PC-9 (cell line): ENCODE results near the gene ABTB2. TPM values are rescaled to one million over a fixed set of nuclear protein-coding genes. Genes with fewer than 3 reads are reported as not detected.
"Not testable (repeated sequence)": the region's sequence is repeated elsewhere in the genome, so short reads cannot be mapped to it uniquely, and the experiment has no call there.

Experiments
- BruUV-seq: library from RNA; stranded (reverse); fragments of 400-500 nt; replicated peaks from 2 replicates; lab custom pipeline; 2021; lab: Mats Ljungman, UMichigan
- CTCF ChIA-PET: fragments of 300-600 bp; sonication (Branson Sonifier 250); formaldehyde crosslinking; loops from one replicate; lab custom pipeline; 2022; ENCODE audit warnings: antibody characterized with exemption; lab: Charles Lee
- POLR2A ChIA-PET: fragments of 300-600 bp; sonication (Branson Sonifier 250); formaldehyde crosslinking; loops from one replicate; lab custom pipeline; 2022; ENCODE audit warnings: antibody characterized with exemption; ENCODE audit not compliant: unreplicated experiment; lab: Charles Lee
- DNase-seq, 2 experiments: peaks; one replicate each; pipeline versions ENCODE4 v3.0.0 to v3.0.0-alpha.2; 2015 to 2022; ENCODE audit warnings: mixed read lengths in 1 of 2
- H2AFZ ChIP-seq: fragments of 200-600 bp; sonication (generic); 2 replicates; pipeline ENCODE4 v1.8.1; 2017; ENCODE audit warnings: antibody characterized with exemption
- H3F3A ChIP-seq: fragments of 200-600 bp; sonication (generic); 2 replicates; pipeline ENCODE4 v1.8.1; 2017; ENCODE audit warnings: antibody characterized with exemption, mild to moderate bottlenecking, low read depth; ENCODE audit not compliant: insufficient read depth
- H3K27ac ChIP-seq: fragments of 200-600 bp; sonication (generic); 2 replicates; pipeline ENCODE4 v1.6.1; 2016; ENCODE audit warnings: mixed run types
- H3K27me3 ChIP-seq: fragments of 200-600 bp; sonication (generic); 2 replicates; pipeline ENCODE4 v1.6.1; 2016; ENCODE audit warnings: low read depth, mixed run types; ENCODE audit not compliant: insufficient read depth
- H3K36me3 ChIP-seq: fragments of 200-600 bp; sonication (generic); 2 replicates; pipeline ENCODE4 v1.6.1; 2016; ENCODE audit warnings: low read depth, mixed run types
- H3K4me1 ChIP-seq: fragments of 200-600 bp; sonication (generic); replicated peaks from 2 replicates; pipeline ENCODE4 v1.6.1; 2016; ENCODE audit warnings: mixed run types; ENCODE audit not compliant: insufficient read depth
- H3K4me2 ChIP-seq: fragments of 200-600 bp; sonication (generic); 2 replicates; pipeline ENCODE4 v1.6.1; 2017; ENCODE audit warnings: mixed run types
- H3K4me3 ChIP-seq: fragments of 200-600 bp; sonication (generic); 2 replicates; pipeline ENCODE4 v1.6.1; 2016; ENCODE audit warnings: mixed run types
- H3K79me2 ChIP-seq: fragments of 200-600 bp; sonication (generic); 2 replicates; pipeline ENCODE4 v1.6.1; 2017; ENCODE audit warnings: low read depth, mixed run types
- H3K9me2 ChIP-seq: fragments of 200-600 bp; sonication (generic); 2 replicates; pipeline ENCODE4 v1.8.1; 2017; ENCODE audit warnings: mild to moderate bottlenecking; ENCODE audit not compliant: insufficient read depth
- H3K9me3 ChIP-seq: fragments of 200-600 bp; sonication (generic); 2 replicates; pipeline ENCODE4 v1.8.1; 2016; ENCODE audit warnings: low read depth; ENCODE audit not compliant: insufficient read depth
- H4K20me1 ChIP-seq: fragments of 200-600 bp; sonication (generic); 2 replicates; pipeline ENCODE4 v1.8.1; 2017; ENCODE audit not compliant: insufficient read depth
- CTCF ChIP-seq: fragments of 200-600 bp; sonication (generic); conservative IDR thresholded peaks from 2 replicates; pipeline ENCODE4 v1.6.1; 2017; ENCODE audit warnings: mixed run types, antibody characterized with exemption, mild to moderate bottlenecking, moderate library complexity
- EZH2 ChIP-seq: fragments of 200-600 bp; sonication (generic); IDR thresholded peaks from 2 replicates; pipeline ENCODE4 v1.8.0; 2017; ENCODE audit warnings: antibody characterized with exemption, low read depth
- intact Hi-C: fragments of 100-400 bp; cut with micrococcal nuclease; formaldehyde crosslinking; loops from one replicate; pipeline ENCODE4 v1.10.0; 2022; ENCODE audit not compliant: unreplicated experiment
- total RNA-seq: library from RNA; stranded (reverse); gene quantifications from 2 replicates; pipeline ENCODE4 v1.2.3, GENCODE V29; 2021

The ABTB2 gene
- total RNA-seq, 1 experiment from 2014 or later, result 12.9 TPM

DNA sequence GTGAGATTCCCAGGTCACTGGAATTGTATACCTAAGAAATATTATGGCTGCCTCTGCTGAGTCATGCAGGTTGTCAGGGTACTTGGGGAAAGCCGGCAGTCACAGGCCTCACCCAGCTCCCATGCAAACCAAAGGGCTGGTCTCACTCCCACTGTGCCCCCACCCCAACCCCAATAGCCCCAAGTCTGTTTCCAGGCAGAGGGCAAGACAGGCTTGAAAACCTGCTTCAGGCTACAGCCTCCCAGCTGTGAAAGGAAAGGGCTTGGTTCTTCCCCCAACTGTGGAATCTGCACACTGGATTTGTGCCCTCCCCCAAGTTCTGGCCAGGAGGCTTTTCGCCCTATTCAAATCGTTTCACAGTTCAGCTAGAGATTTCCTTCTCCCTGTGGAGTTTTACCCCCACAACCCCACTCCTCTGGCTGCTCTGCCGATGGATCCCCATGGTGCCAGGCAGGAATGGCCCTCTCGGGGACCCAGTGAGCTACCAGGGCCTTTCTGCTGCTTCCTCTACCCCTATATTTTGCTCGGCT, 37.0 kb upstream of the ABTB2 start:
- no peak for TF ChIP-seq CTCF
- no peak for TF ChIP-seq EZH2
- no peak overlapping the region for H3K4me3 ChIP-seq
- ChIA-PET CTCF (no interaction called here), POLR2A (no interaction called here)
- H3K27me3 ChIP-seq, result no peaks in the 10 kb centered on the region
- H3K9me3 ChIP-seq, result peaks cover 4% of the 10 kb centered on the region; the same call in 1 of the 2 replicates
- BruUV-seq, result TSS peak; percentile 54
- H3K4me1 ChIP-seq, result peaks cover 33% of the 10 kb centered on the region
- 0 out of 2 replicates have a peak overlapping the region, but pooled peaks have one; percentile 13 for H3K27ac ChIP-seq
- no peaks in the 10 kb centered on the region for H3K36me3 ChIP-seq
- peaks cover 13% of the 10 kb centered on the region for H3F3A ChIP-seq
- DNase-seq, result peak in 1 of 2 experiments; percentile 67
- H4K20me1 ChIP-seq, result no peaks in the 10 kb centered on the region
- intact Hi-C loops, result loop anchor here (5.0 kb wide), 1 partner anchor 42 kb away; the partner anchor contains the start of gene CAT
- no peaks in the 10 kb centered on the region for H3K9me2 ChIP-seq
- H3K79me2 ChIP-seq, result no peaks in the 10 kb centered on the region
- H3K4me2 ChIP-seq, result 0 out of 2 replicates have a peak overlapping the region, but pooled peaks have one; percentile 9
- H2AFZ ChIP-seq, result no peak overlapping the region

DNA sequence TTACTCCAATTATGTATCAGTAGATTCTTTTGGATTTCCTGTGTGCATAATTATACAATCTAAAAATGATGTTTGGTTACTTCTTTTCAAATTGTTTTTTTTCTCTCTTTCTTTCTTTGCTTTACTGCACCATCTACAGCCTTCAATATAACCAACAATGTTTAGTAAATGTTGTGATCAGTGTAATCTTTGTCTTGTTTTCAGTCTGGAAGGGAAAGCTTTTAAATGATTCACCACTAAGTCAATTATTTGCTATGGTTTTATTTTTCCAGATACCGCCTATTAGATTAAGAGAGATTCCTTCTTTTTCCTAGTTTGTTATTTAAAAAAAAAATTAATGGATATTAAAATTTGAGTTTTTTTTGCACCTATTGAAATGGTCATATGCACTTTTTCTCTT, 29.8 kb upstream of the ABTB2 start:
- no peak overlapping the region for H3K4me2 ChIP-seq
- no peak for DNase-seq
- H3K4me3 ChIP-seq, result no peak overlapping the region
- BruUV-seq, result no TSS peak
- 0 out of 2 replicates have a peak, but pooled peaks cover 5% of the 10 kb centered on the region for H3K4me1 ChIP-seq
- H3K9me2 ChIP-seq, result no peaks in the 10 kb centered on the region
- H3K9me3 ChIP-seq, result no peaks in the 10 kb centered on the region; the same call in 1 of the 2 replicates
- H3K79me2 ChIP-seq, result no peaks in the 10 kb centered on the region
- H4K20me1 ChIP-seq, result no peaks in the 10 kb centered on the region
- no peaks in the 10 kb centered on the region for H3F3A ChIP-seq
- CTCF ChIA-PET, result no interaction called here
- no peak overlapping the region for H2AFZ ChIP-seq
- POLR2A ChIA-PET, result interaction anchor here (0.6 kb wide), 1 partner anchor 8 kb away, joined by 5 read pairs; no protein-coding TSS in a partner anchor
- no peak overlapping the region for H3K27ac ChIP-seq
- no peak for TF ChIP-seq CTCF
- TF ChIP-seq EZH2, result no peak
- no peaks in the 10 kb centered on the region for H3K27me3 ChIP-seq
- intact Hi-C loops, result loop anchor here (10.0 kb wide), 1 partner anchor 187 kb away; no protein-coding TSS in a partner anchor
- no peaks in the 10 kb centered on the region for H3K36me3 ChIP-seq

- H3K27ac ChIP-seq, H3K9me2 ChIP-seq, H3K36me3 ChIP-seq, H3K4me2 ChIP-seq, BruUV-seq, DNase-seq, H3K4me3 ChIP-seq, H3K79me2 ChIP-seq, H2AFZ ChIP-seq, H3K9me3 ChIP-seq, H3K27me3 ChIP-seq, H4K20me1 ChIP-seq, H3F3A ChIP-seq: not testable (repeated sequence)
- peaks cover 12% of the 10 kb centered on the region for H3K4me1 ChIP-seq
- POLR2A ChIA-PET, result interaction anchor here (0.6 kb wide), 1 partner anchor 235 kb away, joined by 5 read pairs; no protein-coding TSS in a partner anchor
- CTCF ChIA-PET, result interaction anchor here (0.7 kb wide), 1 partner anchor 416 kb away, joined by 3 read pairs; no protein-coding TSS in a partner anchor
- intact Hi-C loops, result loop anchor here (10.0 kb wide), 1 partner anchor 188 kb away; no protein-coding TSS in a partner anchor
Observed at GRCh38 chr11:34386356-34386755, 28.5 kb upstream of the ABTB2 start.
